Suprapubic skin (tissue), 4 donors: ENCODE measurements around the gene TAS2R30. TPM values are rescaled to one million over a fixed set of nuclear protein-coding genes. Genes with fewer than 3 reads are reported as not detected.
"Not testable (repeated sequence)": the region's sequence is repeated elsewhere in the genome, so short reads cannot be mapped to it uniquely, and the experiment has no call there.

Source experiments
- DNase-seq, 2 donors: peaks; one replicate each; pipeline ENCODE4 v3.0.0-alpha.2; 2019; ENCODE audit warnings: low spot score in 2 of 2
- H3K27ac ChIP-seq: fragments of 200-600 bp; sonication (generic); one replicate; pipeline ENCODE4 v1.5.1; 2019
- H3K27me3 ChIP-seq: fragments of 200-600 bp; sonication (generic); one replicate; pipeline ENCODE4 v1.5.1; 2019
- H3K36me3 ChIP-seq: fragments of 200-600 bp; sonication (generic); one replicate; pipeline ENCODE4 v1.5.1; 2019
- H3K4me1 ChIP-seq: fragments of 200-600 bp; sonication (generic); one replicate; pipeline ENCODE4 v1.5.1; 2019
- H3K4me3 ChIP-seq: fragments of 200-600 bp; sonication (generic); one replicate; pipeline ENCODE4 v1.5.1; 2019; ENCODE audit warnings: mild to moderate bottlenecking
- H3K9me3 ChIP-seq: fragments of 200-600 bp; sonication (generic); one replicate; pipeline ENCODE4 v1.5.1; 2019
- CTCF ChIP-seq, 2 donors: fragments of 200-600 bp in 1 of 2; fragments of 450-650 bp in 1 of 2; sonication (generic) in 1 of 2; IDR thresholded peaks; one replicate each; pipeline ENCODE4 v1.5.1; 2016 to 2019; ENCODE audit warnings: antibody characterized with exemption in 2 of 2, mild to moderate bottlenecking in 1 of 2, moderate library complexity in 1 of 2
- EP300 ChIP-seq: sonication (generic); formaldehyde crosslinking; IDR thresholded peaks from one replicate; pipeline ENCODE4 v1.6.1; 2017; ENCODE audit warnings: antibody characterized with exemption
- POLR2A ChIP-seq, 2 donors: fragments of 450-650 bp; IDR thresholded peaks; one replicate each; pipeline ENCODE4 v1.6.1; 2017; ENCODE audit warnings: antibody characterized with exemption in 2 of 2, mild to moderate bottlenecking in 2 of 2, moderate library complexity in 2 of 2
- POLR2AphosphoS5 ChIP-seq, 3 donors: sonication (generic); formaldehyde crosslinking; IDR thresholded peaks; one replicate each; pipeline ENCODE4 v1.6.1; 2017; ENCODE audit warnings: antibody characterized with exemption in 3 of 3
- WGBS: methylation state at CpG from one replicate; pipeline ENCODE4 v1.1.5; 2018; 5-methylcytosine and 5-hydroxymethylcytosine counted together
- total RNA-seq, 4 donors: library from RNA; depleted of rRNA; stranded (reverse); fragments of >200 nt; gene quantifications; one replicate each; pipeline ENCODE4 v1.1.0, GENCODE V29; 2016

TAS2R30 gene
- total RNA-seq, 4 donors from 2014 or later, result 1.6 to 11.3 (median 4.1) TPM

GRCh38 chr12:11106288-11106687, 28.2 kb downstream of the TAS2R30 start:
- no peak overlapping the region for H3K27ac ChIP-seq
- no peak overlapping the region for H3K4me3 ChIP-seq
- no peaks in the 10 kb centered on the region for H3K9me3 ChIP-seq
- no peak for TF ChIP-seq CTCF (IDR thresholded peaks at IDR 0.05)
- no peak for TF ChIP-seq POLR2A (IDR thresholded peaks at IDR 0.05)
- TF ChIP-seq POLR2AphosphoS5 (IDR thresholded peaks at IDR 0.05), result no peak
- TF ChIP-seq EP300, result no peak
- H3K4me1 ChIP-seq, result no peaks in the 10 kb centered on the region
- DNase-seq, result no peak
- H3K27me3 ChIP-seq, result no peaks in the 10 kb centered on the region
- 98% methylated on average over 2 of the region's 2 CpGs for WGBS
- H3K36me3 ChIP-seq, result peaks cover 14% of the 10 kb centered on the region

GRCh38 chr12:11105546-11105945, 28.9 kb downstream of the TAS2R30 start:
- WGBS, result 73% methylated on average over 2 of the region's 2 CpGs
- Histone ChIP-seq H3K9me3 (no peaks in the 10 kb centered on the region), H3K27me3 (no peaks in the 10 kb centered on the region), H3K27ac (no peak overlapping the region), H3K4me3 (no peak overlapping the region), H3K4me1 (no peaks in the 10 kb centered on the region), H3K36me3 (peaks cover 14% of the 10 kb centered on the region)
- TF ChIP-seq POLR2A (IDR thresholded peaks at IDR 0.05) (no peak), POLR2AphosphoS5 (IDR thresholded peaks at IDR 0.05) (no peak), EP300 (no peak), CTCF (IDR thresholded peaks at IDR 0.05) (no peak)
- no peak for DNase-seq

- not testable (repeated sequence) for H3K27me3 ChIP-seq
- 100% methylated on average over 1 of the region's 2 CpGs for WGBS
Observed at GRCh38 chr12:11094910-11095309, 39.5 kb downstream of the TAS2R30 start.

GRCh38 chr12:11092128-11092527, 42.3 kb downstream of the TAS2R30 start, which contains the start of gene TAS2R43:
Gene TAS2R43 (minus strand): TSS chr12:11092313. CDS start chr12:11092229, 84 bp downstream.
- TF ChIP-seq CTCF (IDR thresholded peaks at IDR 0.05) (no peak), POLR2AphosphoS5 (IDR thresholded peaks at IDR 0.05) (no peak), POLR2A (IDR thresholded peaks at IDR 0.05) (no peak), EP300 (no peak)
- no peak for DNase-seq
- Histone ChIP-seq H3K27ac (no peak within 1 kb of the TSS), H3K27me3 (no peaks in the 10 kb centered on the region), H3K4me3 (no peak within 1 kb of the TSS), H3K4me1 (no peaks in the 10 kb centered on the region), H3K36me3 (no peaks in the 10 kb centered on the region), H3K9me3 (no peaks in the 10 kb centered on the region)
- 94% methylated on average over 6 of the region's 6 CpGs for WGBS

More at GRCh38 chr12:11094910-11095309, 39.5 kb downstream of the TAS2R30 start:
- H3K4me1 ChIP-seq, H3K36me3 ChIP-seq, H3K9me3 ChIP-seq, H3K27ac ChIP-seq, DNase-seq, H3K4me3 ChIP-seq: not testable (repeated sequence)

- H3K4me1 ChIP-seq, result no peaks in the 10 kb centered on the region
- TF ChIP-seq POLR2AphosphoS5 (IDR thresholded peaks at IDR 0.05), result no peak
- TF ChIP-seq CTCF (IDR thresholded peaks at IDR 0.05), result no peak
- no peak for TF ChIP-seq EP300
- TF ChIP-seq POLR2A (IDR thresholded peaks at IDR 0.05), result no peak
- no peaks in the 10 kb centered on the region for H3K27me3 ChIP-seq
- no peaks in the 10 kb centered on the region for H3K36me3 ChIP-seq
- WGBS, result 94% methylated on average over 5 of the region's 5 CpGs
- no peaks in the 10 kb centered on the region for H3K9me3 ChIP-seq
- DNase-seq, result no peak
- H3K4me3 ChIP-seq, result no peak overlapping the region
- H3K27ac ChIP-seq, result no peak overlapping the region
Observed at GRCh38 chr12:11089246-11089645, 45.2 kb downstream of the TAS2R30 start.

GRCh38 chr12:11085419-11085818, 49.0 kb downstream of the TAS2R30 start:
- H3K36me3 ChIP-seq, result no peaks in the 10 kb centered on the region
- H3K4me3 ChIP-seq, result no peak overlapping the region
- 83% methylated on average over 3 of the region's 3 CpGs for WGBS
- H3K27ac ChIP-seq, result no peak overlapping the region
- H3K9me3 ChIP-seq, result no peaks in the 10 kb centered on the region
- TF ChIP-seq POLR2AphosphoS5 (IDR thresholded peaks at IDR 0.05), result no peak
- no peak for TF ChIP-seq POLR2A (IDR thresholded peaks at IDR 0.05)
- no peak for TF ChIP-seq CTCF (IDR thresholded peaks at IDR 0.05)
- TF ChIP-seq EP300, result no peak
- DNase-seq, result no peak
- H3K27me3 ChIP-seq, result no peaks in the 10 kb centered on the region
- H3K4me1 ChIP-seq, result no peaks in the 10 kb centered on the region
